ENCODE results near the gene TRAPPC13.

- TF ChIP-seq CTCF (IDR thresholded peaks at IDR 0.05; ENCODE audit: low read length) (no peak), EZH2 (optimal IDR thresholded peaks at IDR 0.05; ENCODE audit: low read depth, low read length) (no peak)
These were observed 26.3 kb downstream of the TRAPPC13 start for GRCh38 chr5:65651144-65651543.
